OCI-LY3 (cell line): ENCODE measurements around the gene ZNF716.
"Not testable (repeated sequence)": the region's sequence is repeated elsewhere in the genome, so short reads cannot be mapped to it uniquely, and the experiment has no call there.

Source experiments
- H2AFZ ChIP-seq: fragments of 200-600, 300-600 bp; shearing (Covaris generic); 2 replicates; pipeline ENCODE4 v1.6.0; 2014; ENCODE audit warnings: antibody characterized with exemption, low read depth, low read length
- H3K27ac ChIP-seq: fragments of 200-600, 300-600 bp; sonication (generic); 2 replicates; pipeline ENCODE4 v1.5.1; 2014; ENCODE audit warnings: mild to moderate bottlenecking, low read length, moderate library complexity, mixed read lengths
- H3K27me3 ChIP-seq: fragments of 200-600, 300-600 bp; sonication (generic); 2 replicates; pipeline ENCODE4 v1.6.1; 2014; ENCODE audit warnings: low read depth, low read length, mixed read lengths
- H3K36me3 ChIP-seq: fragments of 200-600, 300-600 bp; sonication (generic); replicated peaks from 2 replicates; pipeline ENCODE3; 2014; ENCODE audit warnings: low read depth, low read length, mixed read lengths
- H3K4me1 ChIP-seq: fragments of 300-600, 200-600 bp; sonication (generic); 2 replicates; pipeline ENCODE4 v1.6.1; 2014; ENCODE audit warnings: low read length, mixed read lengths
- H3K4me2 ChIP-seq: fragments of 200-600, 300-600 bp; sonication (generic); 2 replicates; pipeline ENCODE4 v1.6.1; 2014; ENCODE audit warnings: low read length, mixed read lengths
- H3K4me3 ChIP-seq: fragments of 300-600, 200-600 bp; sonication (generic); 2 replicates; pipeline ENCODE4 v1.5.1; 2014; ENCODE audit warnings: antibody characterized with exemption, mild to moderate bottlenecking, low read length, moderate library complexity
- H3K79me2 ChIP-seq: fragments of 300-600, 200-600 bp; shearing (Covaris generic); 2 replicates; pipeline ENCODE4 v1.6.1; 2014; ENCODE audit warnings: mild to moderate bottlenecking, low read length, mixed read lengths
- H3K9ac ChIP-seq: fragments of 300-600, 200-600 bp; shearing (Covaris generic); 2 replicates; pipeline ENCODE4 v1.6.0; 2014; ENCODE audit warnings: mild to moderate bottlenecking, low read length, moderate library complexity
- H3K9me3 ChIP-seq: fragments of 200-600, 300-600 bp; shearing (Covaris generic); 2 replicates; pipeline ENCODE4 v1.6.1; 2014; ENCODE audit warnings: low read length, mixed read lengths; ENCODE audit not compliant: insufficient read depth
- H4K20me1 ChIP-seq: fragments of 200-600, 300-600 bp; sonication (generic); 2 replicates; pipeline ENCODE4 v1.6.1; 2016; ENCODE audit warnings: low read length, mixed read lengths; ENCODE audit not compliant: insufficient read depth
- EZH2phosphoT487 ChIP-seq: fragments of 200-600 bp; shearing (Covaris generic); IDR thresholded peaks from 2 replicates; pipeline ENCODE4 v1.6.1; 2018; ENCODE audit warnings: antibody characterized with exemption, mixed run types, low read depth
- TF ChIP-seq, protein P1 (sequence below): fragments of 200-600, 300-600 bp; sonication (generic); IDR thresholded peaks from 2 replicates; pipeline ENCODE4 v1.5.1; 2014; ENCODE audit warnings: antibody characterized with exemption, low read length, low read depth

The ZNF716 gene

GRCh38 chr7:57449904-57450303 lies at the start of gene ZNF716:
Gene ZNF716 (plus strand): TSS chr7:57450177. CDS start chr7:57450289, 112 bp downstream.
- H3K27ac ChIP-seq: no peak within 1 kb of the TSS
- H3K79me2 ChIP-seq: no peaks in the 10 kb centered on the region
- no peak within 1 kb of the TSS for H3K4me3 ChIP-seq
- no peak for TF ChIP-seq EZH2phosphoT487
- TF ChIP-seq, protein P1, sequence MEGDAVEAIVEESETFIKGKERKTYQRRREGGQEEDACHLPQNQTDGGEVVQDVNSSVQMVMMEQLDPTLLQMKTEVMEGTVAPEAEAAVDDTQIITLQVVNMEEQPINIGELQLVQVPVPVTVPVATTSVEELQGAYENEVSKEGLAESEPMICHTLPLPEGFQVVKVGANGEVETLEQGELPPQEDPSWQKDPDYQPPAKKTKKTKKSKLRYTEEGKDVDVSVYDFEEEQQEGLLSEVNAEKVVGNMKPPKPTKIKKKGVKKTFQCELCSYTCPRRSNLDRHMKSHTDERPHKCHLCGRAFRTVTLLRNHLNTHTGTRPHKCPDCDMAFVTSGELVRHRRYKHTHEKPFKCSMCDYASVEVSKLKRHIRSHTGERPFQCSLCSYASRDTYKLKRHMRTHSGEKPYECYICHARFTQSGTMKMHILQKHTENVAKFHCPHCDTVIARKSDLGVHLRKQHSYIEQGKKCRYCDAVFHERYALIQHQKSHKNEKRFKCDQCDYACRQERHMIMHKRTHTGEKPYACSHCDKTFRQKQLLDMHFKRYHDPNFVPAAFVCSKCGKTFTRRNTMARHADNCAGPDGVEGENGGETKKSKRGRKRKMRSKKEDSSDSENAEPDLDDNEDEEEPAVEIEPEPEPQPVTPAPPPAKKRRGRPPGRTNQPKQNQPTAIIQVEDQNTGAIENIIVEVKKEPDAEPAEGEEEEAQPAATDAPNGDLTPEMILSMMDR: no peak
- H3K9ac ChIP-seq: no peak within 1 kb of the TSS
- H2AFZ ChIP-seq: no peak within 1 kb of the TSS
- H3K36me3 ChIP-seq: no peaks in the 10 kb centered on the region
- no peaks in the 10 kb centered on the region for H3K27me3 ChIP-seq
- H3K9me3 ChIP-seq: no peaks in the 10 kb centered on the region
- no peaks in the 10 kb centered on the region for H4K20me1 ChIP-seq
- no peak within 1 kb of the TSS for H3K4me2 ChIP-seq
- no peaks in the 10 kb centered on the region for H3K4me1 ChIP-seq

DNA sequence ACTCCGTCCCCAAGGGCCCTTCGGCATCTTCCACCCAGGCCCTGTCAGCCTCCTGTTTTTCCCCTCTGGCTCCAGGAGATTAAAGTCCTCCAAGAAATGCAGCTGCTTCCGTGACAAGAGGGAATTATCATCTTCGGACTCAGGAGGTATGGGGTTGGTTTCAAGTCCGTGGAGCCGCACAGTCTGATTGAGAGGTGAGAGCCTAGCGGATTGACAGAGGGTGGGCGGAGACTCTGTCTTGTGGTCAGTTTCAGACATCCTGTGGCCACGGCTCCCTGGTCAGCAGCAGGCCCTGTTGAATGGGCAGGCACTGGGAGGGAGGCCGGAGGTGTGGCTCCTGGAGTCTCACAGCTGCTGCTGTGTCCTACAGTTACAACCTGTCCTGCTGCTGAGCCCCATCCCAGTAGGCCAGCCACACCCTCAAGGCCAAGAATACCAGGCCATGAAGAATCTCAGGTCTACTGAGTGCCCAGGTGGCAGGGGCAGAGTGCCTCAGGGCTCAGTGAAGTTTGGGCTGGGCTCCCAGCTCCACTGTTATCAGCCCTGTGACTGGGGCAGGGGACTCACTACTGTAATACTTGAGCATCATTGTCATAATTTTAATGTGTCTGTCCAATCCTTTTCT lies 49.3 kb upstream of the ZNF716 start:
- H3K27me3 ChIP-seq: no peaks in the 10 kb centered on the region
- no peak overlapping the region for H3K4me2 ChIP-seq
- no peaks in the 10 kb centered on the region for H4K20me1 ChIP-seq
- no peaks in the 10 kb centered on the region for H3K9me3 ChIP-seq
- TF ChIP-seq EZH2phosphoT487: no peak
- TF ChIP-seq, protein P1: no peak
- H3K9ac ChIP-seq: no peak overlapping the region
- no peak overlapping the region for H3K4me3 ChIP-seq
- H3K79me2 ChIP-seq: no peaks in the 10 kb centered on the region
- no peak overlapping the region for H2AFZ ChIP-seq
- H3K4me1 ChIP-seq: no peaks in the 10 kb centered on the region
- H3K27ac ChIP-seq: no peak overlapping the region
- no peaks in the 10 kb centered on the region for H3K36me3 ChIP-seq

DNA sequence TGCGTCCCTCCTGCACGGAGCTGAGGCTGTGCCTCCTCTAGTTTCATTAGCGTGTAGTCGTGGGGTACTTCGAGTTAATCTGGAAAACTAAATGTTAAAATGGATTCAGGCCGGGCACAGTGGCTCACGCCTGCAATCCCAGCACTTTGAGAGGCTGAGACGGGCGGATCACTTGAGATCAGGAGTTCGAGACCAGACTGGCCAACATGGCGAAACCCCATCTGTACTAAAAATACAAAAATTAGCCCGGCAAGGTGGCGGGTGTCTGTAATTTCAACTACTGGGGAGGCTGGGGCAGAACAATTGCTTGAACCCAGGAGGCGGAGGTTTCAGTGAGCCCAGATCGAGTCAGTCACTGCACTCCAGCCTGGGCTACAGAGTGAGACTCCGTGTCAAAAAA lies 46.9 kb upstream of the ZNF716 start:
- not testable (repeated sequence) for H3K36me3 ChIP-seq, H3K27me3 ChIP-seq, H4K20me1 ChIP-seq, H3K79me2 ChIP-seq, H3K4me1 ChIP-seq, H3K4me2 ChIP-seq, H3K9me3 ChIP-seq, H3K4me3 ChIP-seq, H3K27ac ChIP-seq, H3K9ac ChIP-seq, H2AFZ ChIP-seq

- no peaks in the 10 kb centered on the region for H3K36me3 ChIP-seq
- no peaks in the 10 kb centered on the region for H3K4me1 ChIP-seq
- H4K20me1 ChIP-seq: no peaks in the 10 kb centered on the region
- H3K9ac ChIP-seq: no peak overlapping the region
- no peaks in the 10 kb centered on the region for H3K79me2 ChIP-seq
- H3K9me3 ChIP-seq: no peaks in the 10 kb centered on the region
- no peak overlapping the region for H2AFZ ChIP-seq
- no peak overlapping the region for H3K4me3 ChIP-seq
- TF ChIP-seq, protein P1: no peak
- TF ChIP-seq EZH2phosphoT487: no peak
- no peaks in the 10 kb centered on the region for H3K27me3 ChIP-seq
- H3K27ac ChIP-seq: no peak overlapping the region
- H3K4me2 ChIP-seq: no peak overlapping the region
These were observed 46.2 kb upstream of the ZNF716 start for GRCh38 chr7:57403601-57404342.
